Transverse colon (tissue), 4 donors: ENCODE measurements around the gene STAT5B.

Source experiments
- CTCF ChIP-seq, 5 experiments: fragments of 200-600 bp in 3 of 5; fragments of 450-650 bp in 2 of 5; sonication (generic) in 3 of 5; IDR thresholded peaks; 1 replicate in 2 of 5; 2 replicates in 3 of 5; pipeline ENCODE4 v1.5.1; 2016 to 2017; ENCODE audit warnings: antibody characterized with exemption in 5 of 5, inconsistent platforms in 3 of 5, mild to moderate bottlenecking in 2 of 5, moderate library complexity in 1 of 5
- POLR2AphosphoS5 ChIP-seq, 3 donors: sonication (generic); formaldehyde crosslinking; IDR thresholded peaks; one replicate each; pipeline ENCODE4 v1.6.1; 2016; ENCODE audit warnings: antibody characterized with exemption in 3 of 3

- TF ChIP-seq CTCF (IDR thresholded peaks at IDR 0.05) (no peak), POLR2AphosphoS5 (IDR thresholded peaks at IDR 0.05) (no peak)
These were observed 120.6 kb downstream of the STAT5B start for GRCh38 chr17:42155614-42156045.
